K562 (cell line): ENCODE results near the gene BTG2. TPM values are rescaled to one million over a fixed set of nuclear protein-coding genes. Genes with fewer than 3 reads are reported as not detected.

ENCODE experiments used
- ATF7 ChIP-seq: fragments of 450-650 bp; IDR thresholded peaks from 2 replicates; pipeline ENCODE4 v1.7.1; 2014; ENCODE audit warnings: mild to moderate bottlenecking, moderate library complexity
- BRF1 ChIP-seq: IDR thresholded peaks from 3 replicates; pipeline ENCODE4 v1.6.1; 2011; ENCODE audit warnings: borderline replicate concordance, mild to moderate bottlenecking; ENCODE audit not compliant: insufficient read length; ENCODE audit errors: extremely low read depth
- CBX5 ChIP-seq: IDR thresholded peaks from 2 replicates; pipeline ENCODE4 v1.6.1; 2014; ENCODE audit warnings: low read depth, borderline replicate concordance
- CC2D1A ChIP-seq: fragments of 450-650 bp; IDR thresholded peaks from 2 replicates; pipeline ENCODE4 v1.6.1; 2017; ENCODE audit warnings: mild to moderate bottlenecking
- CCNT2 ChIP-seq: IDR thresholded peaks from 2 replicates; pipeline ENCODE4 v1.6.1; 2011; ENCODE audit warnings: borderline replicate concordance, low read depth, mild to moderate bottlenecking, moderate library complexity, mixed read lengths, low read length; ENCODE audit not compliant: insufficient read length; ENCODE audit errors: extremely low read depth
- CHD2 ChIP-seq: IDR thresholded peaks from 2 replicates; pipeline ENCODE4 v1.6.1; 2011; ENCODE audit warnings: low read depth, low read length
- DMBX1 ChIP-seq: fragments of 250-450 bp; sonication (Bioruptor Pico); IDR thresholded peaks from 2 replicates; pipeline ENCODE4 v1.8.0; 2022; ENCODE audit warnings: inconsistent platforms, mild to moderate bottlenecking, moderate library complexity, borderline replicate concordance
- DNMT1 ChIP-seq: fragments of 450-650 bp; IDR thresholded peaks from 2 replicates; pipeline ENCODE4 v1.6.1; 2016; ENCODE audit warnings: antibody characterized with exemption, mild to moderate bottlenecking
- GATA2 ChIP-seq: sonication (generic); formaldehyde crosslinking; IDR thresholded peaks from 2 replicates; pipeline ENCODE4 v1.4.0; 2020; ENCODE audit warnings: mild to moderate bottlenecking, missing genetic modification reagents
- KDM1A ChIP-seq, 2 experiments: fragments of 450-650 bp; IDR thresholded peaks; 2 replicates each; pipeline ENCODE4 v1.6.1; 2016; ENCODE audit warnings: mild to moderate bottlenecking in 2 of 2
- MEIS2 ChIP-seq: fragments of 450-650 bp; IDR thresholded peaks from 2 replicates; pipeline ENCODE4 v1.6.1; 2014; ENCODE audit warnings: mild to moderate bottlenecking; ENCODE audit not compliant: partially characterized antibody
- MXI1 ChIP-seq: IDR thresholded peaks from 2 replicates; pipeline ENCODE4 v1.6.1; 2011; ENCODE audit warnings: low read depth, mild to moderate bottlenecking, improper control_type of control experiment, low read length
- NBN ChIP-seq: fragments of 450-650 bp; IDR thresholded peaks from 2 replicates; pipeline ENCODE4 v1.6.1; 2016; ENCODE audit warnings: low read depth, mild to moderate bottlenecking
- NR3C1 ChIP-seq: sonication (generic); formaldehyde crosslinking; IDR thresholded peaks from 2 replicates; pipeline ENCODE4 v1.8.1; 2022; ENCODE audit warnings: missing genetic modification reagents
- PHF8 ChIP-seq: fragments of 200-600 bp; sonication (generic); IDR thresholded peaks from 2 replicates; pipeline ENCODE4 v1.6.1; 2012; ENCODE audit warnings: mixed run types, mild to moderate bottlenecking, inconsistent platforms, low read length, moderate library complexity, borderline replicate concordance
- PPARD ChIP-seq: fragments of 250-450 bp; sonication (Bioruptor Pico); IDR thresholded peaks from 2 replicates; pipeline ENCODE4 v1.8.0; 2022; ENCODE audit warnings: inconsistent platforms, mild to moderate bottlenecking, moderate library complexity
- RBBP5 ChIP-seq: fragments of 200-600 bp; sonication (generic); IDR thresholded peaks from 2 replicates; pipeline ENCODE4 v1.6.1; 2012; ENCODE audit warnings: borderline replicate concordance, mild to moderate bottlenecking, low read length, control low read depth, inconsistent platforms; ENCODE audit not compliant: insufficient read depth, poor library complexity, severe bottlenecking
- SMAD1 ChIP-seq: fragments of 150-350 bp; IDR thresholded peaks from 2 replicates; pipeline ENCODE4 v1.6.1; 2014; ENCODE audit warnings: low read length, low read depth; ENCODE audit not compliant: partially characterized antibody
- TGIF2 ChIP-seq: sonication (generic); formaldehyde crosslinking; IDR thresholded peaks from 2 replicates; pipeline ENCODE4 v1.8.1; 2022; ENCODE audit warnings: mild to moderate bottlenecking, missing genetic modification reagents, moderate library complexity
- WHSC1 ChIP-seq: IDR thresholded peaks from one replicate; pipeline ENCODE4 v1.6.1; 2012; ENCODE audit warnings: low read length, control low read depth, inconsistent platforms
- ZC3H11A ChIP-seq: IDR thresholded peaks from 2 replicates; pipeline ENCODE4 v1.6.1; 2012; ENCODE audit warnings: low read depth, low read length, improper control_type of control experiment
- ZKSCAN8 ChIP-seq: fragments of 200-800 bp; sonication (Bioruptor generic); IDR thresholded peaks from 2 replicates; pipeline ENCODE4 v1.6.1; 2016; ENCODE audit warnings: missing genetic modification characterization, missing compliant biosample characterization
- ZNF274 ChIP-seq: IDR thresholded peaks from 2 replicates; pipeline ENCODE4 v1.6.1; 2011; ENCODE audit warnings: low read depth, mild to moderate bottlenecking, low read length, moderate library complexity, borderline replicate concordance
- ZNF311 ChIP-seq: fragments of 250-450 bp; sonication (Bioruptor Pico); IDR thresholded peaks from 2 replicates; pipeline ENCODE4 v1.4.0; 2020; ENCODE audit warnings: mild to moderate bottlenecking, moderate library complexity
- ZNF589 ChIP-seq: fragments of 200-800 bp; sonication (Bioruptor generic); IDR thresholded peaks from 2 replicates; pipeline ENCODE4 v1.6.1; 2016; ENCODE audit warnings: low read depth, missing genetic modification characterization, missing compliant biosample characterization
- ZNF830 ChIP-seq: fragments of 250-450 bp; sonication (Bioruptor Pico); IDR thresholded peaks from 2 replicates; pipeline ENCODE4 v1.5.0; 2021; ENCODE audit warnings: mild to moderate bottlenecking
- polyA plus RNA-seq, 8 experiments: library from polyadenylated mRNA; depleted of rRNA in 4 of 8; stranded (reverse) in 5 of 8; unstranded in 3 of 8; fragments of >200 nt; fragmentation: Nextera tagmentation in 2 of 8; fragmentation: Illumina TruSeq in 1 of 8; extraction: Ambion mirVana in 2 of 8; extraction: Trizol in 1 of 8; gene quantifications; 2 replicates each; pipeline versions ENCODE4 v1.2.1 to v1.2.3, GENCODE V29; 2011 to 2014; ENCODE audit warnings: inconsistent platforms in 1 of 8, missing spikeins in 1 of 8
- total RNA-seq, 7 experiments: library from RNA; depleted of rRNA in 6 of 7; stranded (reverse); fragments of >200 nt in 6 of 7; fragmentation: Illumina TruSeq in 2 of 7; extraction: Trizol in 2 of 7; gene quantifications; 2 replicates each; pipeline versions ENCODE4 v1.2.1 to v1.2.3, GENCODE V29; 2011 to 2021; ENCODE audit warnings: low replicate concordance in 1 of 7
- TF ChIP-seq, protein P1 (sequence below): sonication (generic); formaldehyde crosslinking; IDR thresholded peaks from 2 replicates; pipeline ENCODE4 v1.8.0; 2023; ENCODE audit warnings: mild to moderate bottlenecking, missing genetic modification reagents

Gene BTG2
- total and polyA plus RNA-seq, 9 of the 15 experiments (the other 6 are each of a cell fraction or from before 2014, with no cell fraction given): 2.3 to 41.9 (median 8.7) TPM

DNA sequence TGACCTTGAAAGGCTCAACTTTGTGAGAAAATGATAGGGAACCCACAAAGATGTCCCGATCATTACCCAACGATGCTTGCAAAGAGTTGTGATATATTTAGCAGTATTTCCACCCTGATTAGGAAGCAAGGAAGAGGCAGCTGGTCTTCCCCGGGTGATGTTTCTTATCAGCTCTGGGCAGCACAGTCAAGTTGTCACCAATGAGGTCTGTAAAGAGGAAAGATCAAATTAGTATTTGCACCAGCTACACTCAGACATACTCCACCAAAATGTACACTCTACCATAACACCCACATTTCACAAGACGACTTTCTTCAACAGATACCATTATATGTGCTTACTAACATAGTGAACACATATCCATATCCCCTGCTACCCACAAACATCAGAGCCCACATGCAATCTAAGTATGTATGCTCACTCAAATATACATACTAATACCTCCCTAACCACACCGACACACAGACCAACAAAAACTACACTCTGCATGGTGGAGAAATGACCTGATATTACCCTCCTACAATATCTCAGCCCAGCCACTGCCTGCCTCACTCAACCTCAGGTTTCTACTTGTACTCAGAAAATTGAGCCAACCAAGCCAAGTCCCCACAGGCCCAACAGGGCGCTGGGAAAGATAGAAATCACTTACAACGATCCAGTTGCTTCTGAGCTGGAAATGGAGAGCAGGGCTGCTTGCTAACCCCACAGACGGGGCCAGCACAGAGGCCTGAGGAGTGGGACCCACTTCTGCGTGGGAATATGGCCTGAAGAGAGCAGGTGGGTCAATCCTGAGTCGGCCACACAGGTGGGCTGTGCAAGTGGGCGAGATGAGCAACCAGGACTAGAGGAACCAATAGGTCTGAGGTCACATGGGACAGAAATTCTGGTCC, 4.6 kb upstream of the BTG2 start (continued):
- TF ChIP-seq, protein P1, sequence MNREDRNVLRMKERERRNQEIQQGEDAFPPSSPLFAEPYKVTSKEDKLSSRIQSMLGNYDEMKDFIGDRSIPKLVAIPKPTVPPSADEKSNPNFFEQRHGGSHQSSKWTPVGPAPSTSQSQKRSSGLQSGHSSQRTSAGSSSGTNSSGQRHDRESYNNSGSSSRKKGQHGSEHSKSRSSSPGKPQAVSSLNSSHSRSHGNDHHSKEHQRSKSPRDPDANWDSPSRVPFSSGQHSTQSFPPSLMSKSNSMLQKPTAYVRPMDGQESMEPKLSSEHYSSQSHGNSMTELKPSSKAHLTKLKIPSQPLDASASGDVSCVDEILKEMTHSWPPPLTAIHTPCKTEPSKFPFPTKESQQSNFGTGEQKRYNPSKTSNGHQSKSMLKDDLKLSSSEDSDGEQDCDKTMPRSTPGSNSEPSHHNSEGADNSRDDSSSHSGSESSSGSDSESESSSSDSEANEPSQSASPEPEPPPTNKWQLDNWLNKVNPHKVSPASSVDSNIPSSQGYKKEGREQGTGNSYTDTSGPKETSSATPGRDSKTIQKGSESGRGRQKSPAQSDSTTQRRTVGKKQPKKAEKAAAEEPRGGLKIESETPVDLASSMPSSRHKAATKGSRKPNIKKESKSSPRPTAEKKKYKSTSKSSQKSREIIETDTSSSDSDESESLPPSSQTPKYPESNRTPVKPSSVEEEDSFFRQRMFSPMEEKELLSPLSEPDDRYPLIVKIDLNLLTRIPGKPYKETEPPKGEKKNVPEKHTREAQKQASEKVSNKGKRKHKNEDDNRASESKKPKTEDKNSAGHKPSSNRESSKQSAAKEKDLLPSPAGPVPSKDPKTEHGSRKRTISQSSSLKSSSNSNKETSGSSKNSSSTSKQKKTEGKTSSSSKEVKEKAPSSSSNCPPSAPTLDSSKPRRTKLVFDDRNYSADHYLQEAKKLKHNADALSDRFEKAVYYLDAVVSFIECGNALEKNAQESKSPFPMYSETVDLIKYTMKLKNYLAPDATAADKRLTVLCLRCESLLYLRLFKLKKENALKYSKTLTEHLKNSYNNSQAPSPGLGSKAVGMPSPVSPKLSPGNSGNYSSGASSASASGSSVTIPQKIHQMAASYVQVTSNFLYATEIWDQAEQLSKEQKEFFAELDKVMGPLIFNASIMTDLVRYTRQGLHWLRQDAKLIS (CRISPR knock-in tag): no peak
- TF ChIP-seq BRF1: no peak
- TF ChIP-seq ZNF589 (CRISPR knock-in tag): peak; percentile 95
- TF ChIP-seq DMBX1 (CRISPR knock-in tag): peak; percentile 87
- TF ChIP-seq CC2D1A: peak; percentile 76; the same call in 1 of the 2 replicates
- TF ChIP-seq ZNF311: peak; percentile 83
- TF ChIP-seq ZNF830 (CRISPR knock-in tag): no peak
- no peak for TF ChIP-seq CBX5
- peak; percentile 41; the same call in 1 of the 2 replicates for TF ChIP-seq ZNF274
- peak; percentile 77; the same call in 1 of the 2 replicates for TF ChIP-seq ZKSCAN8 (CRISPR knock-in tag)
- no peak for TF ChIP-seq CHD2
- TF ChIP-seq DNMT1: no peak
- TF ChIP-seq RBBP5: peak; percentile 58
- peak; percentile 94 to 96 for TF ChIP-seq KDM1A (IDR thresholded peaks at IDR 0.05)
- TF ChIP-seq PHF8: no peak
- TF ChIP-seq TGIF2 (CRISPR knock-in tag): no peak
- no peak for TF ChIP-seq SMAD1
- no peak for TF ChIP-seq WHSC1
- TF ChIP-seq ATF7: peak; percentile 70
- peak; percentile 83; the same call in 1 of the 2 replicates for TF ChIP-seq NBN
- peak; percentile 89 for TF ChIP-seq GATA2 (CRISPR knock-in tag)
- peak; percentile 94 for TF ChIP-seq CCNT2
- 0 out of 2 replicates have a peak, but pooled peaks have one; percentile 25 for TF ChIP-seq MXI1
- TF ChIP-seq ZC3H11A: no peak
- no peak for TF ChIP-seq NR3C1 (CRISPR knock-in tag)
- no peak for TF ChIP-seq PPARD
- TF ChIP-seq MEIS2: peak; percentile 93
